ENCODE results near the gene BECN2.

Gene BECN2

GRCh38 chr1:241947354-241947753, 10.2 kb upstream of the BECN2 start:
- no peaks in the 10 kb centered on the region for H3K79me2 ChIP-seq (ENCODE audit: insufficient read depth, low read length)
- no peak for DNase-seq

DNA sequence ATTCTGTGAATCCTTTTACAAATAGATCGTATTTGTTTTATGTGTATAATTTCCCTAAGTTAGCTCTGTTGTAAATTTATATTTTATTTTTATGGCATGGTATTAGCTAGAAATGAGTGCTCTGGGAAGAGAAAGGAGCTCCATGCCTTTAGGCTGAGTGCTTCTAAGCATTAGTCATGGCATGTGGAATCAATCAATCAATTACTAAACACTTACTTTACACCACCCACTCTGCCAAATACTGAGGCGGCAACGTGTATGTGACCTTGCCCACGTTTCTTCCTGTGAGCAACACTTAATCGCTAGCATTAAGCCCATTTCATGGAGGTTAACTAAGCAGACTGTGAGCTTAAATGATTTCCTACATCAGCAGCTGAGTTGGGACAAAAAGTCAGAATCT, 7.2 kb upstream of the BECN2 start:
- Histone ChIP-seq H4K20me1 (ENCODE audit: insufficient read depth, low read length) (no peaks in the 10 kb centered on the region), H3K36me3 (ENCODE audit: insufficient read depth, low read length) (no peaks in the 10 kb centered on the region), H3K79me2 (ENCODE audit: insufficient read depth, low read length) (no peaks in the 10 kb centered on the region), H3K27ac (ENCODE audit: low read length) (no peak overlapping the region), H3K9ac (ENCODE audit: low read depth, low read length) (no peak overlapping the region), H3K9me3 (ENCODE audit: insufficient read depth, low read length, severe bottlenecking) (no peaks in the 10 kb centered on the region), H3K27me3 (ENCODE audit: insufficient read depth, low read length, poor library complexity) (no peaks in the 10 kb centered on the region), H3K4me1 (ENCODE audit: insufficient read depth, low read length) (no peaks in the 10 kb centered on the region), H3K4me2 (ENCODE audit: insufficient read depth, low read length) (no peak overlapping the region), H2AFZ (ENCODE audit: low read depth, low read length) (no peak overlapping the region), H3K4me3 (ENCODE audit: low read depth in 1 of 2, low read length in 2 of 2) (no peak overlapping the region)
- no peak for TF ChIP-seq EZH2 (IDR thresholded peaks at IDR 0.05; ENCODE audit: borderline replicate concordance, low read depth, low read length, severe bottlenecking)
- no peak for TF ChIP-seq CTCF (IDR thresholded peaks at IDR 0.05; ENCODE audit: borderline replicate concordance, extremely low read depth, low read length, poor library complexity, severe bottlenecking)
- DNase-seq (no peak), ATAC-seq (ENCODE audit: insufficient read depth, low read depth) (no peak)

More at GRCh38 chr1:241947354-241947753, 10.2 kb upstream of the BECN2 start:
- no peaks in the 10 kb centered on the region for H3K9me3 ChIP-seq (ENCODE audit: insufficient read depth, low read length, severe bottlenecking)
- no peak overlapping the region for H3K4me3 ChIP-seq (ENCODE audit: low read depth in 1 of 2, low read length in 2 of 2)
- no peak overlapping the region for H2AFZ ChIP-seq (ENCODE audit: low read depth, low read length)
- H3K4me1 ChIP-seq (ENCODE audit: insufficient read depth, low read length): peaks cover 2% of the 10 kb centered on the region; the same call in 1 of the 2 replicates
- H3K36me3 ChIP-seq (ENCODE audit: insufficient read depth, low read length): no peaks in the 10 kb centered on the region
- H3K9ac ChIP-seq (ENCODE audit: low read depth, low read length): no peak overlapping the region
- no peaks in the 10 kb centered on the region for H4K20me1 ChIP-seq (ENCODE audit: insufficient read depth, low read length)
- no peak overlapping the region for H3K4me2 ChIP-seq (ENCODE audit: insufficient read depth, low read length)
- H3K27ac ChIP-seq (ENCODE audit: low read length): no peak overlapping the region
- no peak for ATAC-seq (ENCODE audit: insufficient read depth, low read depth)
- H3K27me3 ChIP-seq (ENCODE audit: insufficient read depth, low read length, poor library complexity): no peaks in the 10 kb centered on the region
- no peak for TF ChIP-seq CTCF (IDR thresholded peaks at IDR 0.05; ENCODE audit: borderline replicate concordance, extremely low read depth, low read length, poor library complexity, severe bottlenecking)
- no peak for TF ChIP-seq EZH2 (IDR thresholded peaks at IDR 0.05; ENCODE audit: borderline replicate concordance, low read depth, low read length, severe bottlenecking)

GRCh38 chr1:241962153-241962552, 4.6 kb downstream of the BECN2 start:
- H3K36me3 ChIP-seq (ENCODE audit: insufficient read depth, low read length): no peaks in the 10 kb centered on the region
- DNase-seq: no peak
- H3K27me3 ChIP-seq (ENCODE audit: insufficient read depth, low read length, poor library complexity): no peaks in the 10 kb centered on the region
- no peak overlapping the region for H2AFZ ChIP-seq (ENCODE audit: low read depth, low read length)
- no peaks in the 10 kb centered on the region for H3K79me2 ChIP-seq (ENCODE audit: insufficient read depth, low read length)
- H3K9ac ChIP-seq (ENCODE audit: low read depth, low read length): no peak overlapping the region
- H3K9me3 ChIP-seq (ENCODE audit: insufficient read depth, low read length, severe bottlenecking): no peaks in the 10 kb centered on the region
- ATAC-seq (ENCODE audit: insufficient read depth, low read depth): no peak
- no peaks in the 10 kb centered on the region for H4K20me1 ChIP-seq (ENCODE audit: insufficient read depth, low read length)
- H3K27ac ChIP-seq (ENCODE audit: low read length): no peak overlapping the region
- no peak overlapping the region for H3K4me2 ChIP-seq (ENCODE audit: insufficient read depth, low read length)
- H3K4me1 ChIP-seq (ENCODE audit: insufficient read depth, low read length): no peaks in the 10 kb centered on the region
- no peak overlapping the region for H3K4me3 ChIP-seq (ENCODE audit: low read depth in 1 of 2, low read length in 2 of 2)
- TF ChIP-seq CTCF (IDR thresholded peaks at IDR 0.05; ENCODE audit: borderline replicate concordance, extremely low read depth, low read length, poor library complexity, severe bottlenecking) (no peak), EZH2 (IDR thresholded peaks at IDR 0.05; ENCODE audit: borderline replicate concordance, low read depth, low read length, severe bottlenecking) (no peak)

GRCh38 chr1:241963722-241964121, 6.2 kb downstream of the BECN2 start:
- ATAC-seq (ENCODE audit: insufficient read depth, low read depth): no peak

More at GRCh38 chr1:241963722-241964121, 6.2 kb downstream of the BECN2 start:
- no peaks in the 10 kb centered on the region for H3K9me3 ChIP-seq (ENCODE audit: insufficient read depth, low read length, severe bottlenecking)
- no peak for DNase-seq
- H3K4me2 ChIP-seq (ENCODE audit: insufficient read depth, low read length): no peak overlapping the region
- no peaks in the 10 kb centered on the region for H3K79me2 ChIP-seq (ENCODE audit: insufficient read depth, low read length)
- no peaks in the 10 kb centered on the region for H3K4me1 ChIP-seq (ENCODE audit: insufficient read depth, low read length)
- H3K9ac ChIP-seq (ENCODE audit: low read depth, low read length): no peak overlapping the region
- no peaks in the 10 kb centered on the region for H4K20me1 ChIP-seq (ENCODE audit: insufficient read depth, low read length)
- TF ChIP-seq EZH2 (IDR thresholded peaks at IDR 0.05; ENCODE audit: borderline replicate concordance, low read depth, low read length, severe bottlenecking) (no peak), CTCF (IDR thresholded peaks at IDR 0.05; ENCODE audit: borderline replicate concordance, extremely low read depth, low read length, poor library complexity, severe bottlenecking) (no peak)
- H3K36me3 ChIP-seq (ENCODE audit: insufficient read depth, low read length): no peaks in the 10 kb centered on the region
- no peak overlapping the region for H3K4me3 ChIP-seq (ENCODE audit: low read depth in 1 of 2, low read length in 2 of 2)
- no peak overlapping the region for H2AFZ ChIP-seq (ENCODE audit: low read depth, low read length)
- H3K27ac ChIP-seq (ENCODE audit: low read length): no peak overlapping the region
- H3K27me3 ChIP-seq (ENCODE audit: insufficient read depth, low read length, poor library complexity): no peaks in the 10 kb centered on the region
